HCT116 (cell line): ENCODE measurements around the gene CDCA4. TPM values are rescaled to one million over a fixed set of nuclear protein-coding genes. Genes with fewer than 3 reads are reported as not detected.

ENCODE experiments used
- ATAC-seq: fragments of 200-7000 bp; cut with Tn5 transposase; 2 replicates; pipeline ENCODE4 v1.9.1; 2020; ENCODE audit warnings: mild to moderate bottlenecking, moderate library complexity
- BruUV-seq: library from RNA; stranded (reverse); fragments of 400-500 nt; replicated peaks from 2 replicates; lab custom pipeline; 2021; lab: Mats Ljungman, UMichigan
- CTCF ChIA-PET: fragments of 300-600 bp; sonication (Branson Sonifier 250); formaldehyde crosslinking; loops from one replicate; lab custom pipeline; 2021; ENCODE audit warnings: antibody characterized with exemption; lab: Charles Lee
- POLR2A ChIA-PET: fragments of 300-600, 350-600 bp; sonication (Branson Sonifier 250); formaldehyde crosslinking; loops from one replicate; lab custom pipeline; 2021; ENCODE audit warnings: antibody characterized with exemption; lab: Charles Lee
- RAD21 ChIA-PET, 2 experiments: fragments of 300-600 bp; sonication (Branson Sonifier 250); formaldehyde crosslinking; loops; one replicate each; lab custom pipeline; 2023; ENCODE audit warnings: low total read pairs in 2 of 2; ENCODE audit not compliant: uncharacterized antibody in 2 of 2, unreplicated experiment in 2 of 2, low non-redundant PET in 1 of 2; lab: Charles Lee
- DNase-seq: peaks from one replicate; pipeline ENCODE4 v3.0.0-alpha.2; 2010; ENCODE audit warnings: low read depth, low spot score
- H2AFZ ChIP-seq: fragments of 200-600 bp; shearing (Covaris generic), sonication (generic); 2 replicates; pipeline ENCODE4 v1.6.1; 2017; ENCODE audit warnings: low read depth, mixed run types, mixed read lengths, antibody characterized with exemption, low read length; ENCODE audit not compliant: poor library complexity, severe bottlenecking
- H3K27ac ChIP-seq: 2 replicates; pipeline ENCODE4 v1.5.1; 2012; ENCODE audit warnings: low read depth, low read length
- H3K27me3 ChIP-seq: fragments of 200-600 bp; sonication (generic); 2 replicates; pipeline ENCODE4 v1.6.1; 2016; ENCODE audit warnings: mixed run types, low read length, mixed read lengths; ENCODE audit not compliant: insufficient read depth
- H3K36me3 ChIP-seq, 2 experiments: fragments of 200-500 bp in 1 of 2; fragments of 200-600 bp in 1 of 2; sonication (Bioruptor generic) in 1 of 2; sonication (generic) in 1 of 2; 2 replicates each; pipeline versions ENCODE4 v1.5.1 to v1.6.1; 2014 to 2016; ENCODE audit warnings: low read length in 2 of 2, inconsistent platforms in 1 of 2, mixed read lengths in 1 of 2, mixed run types in 1 of 2; ENCODE audit not compliant: insufficient read depth in 2 of 2, control insufficient read depth in 1 of 2
- H3K4me1 ChIP-seq, 2 experiments: fragments of 200-600 bp in 1 of 2; sonication (generic) in 1 of 2; 2 replicates each; pipeline versions ENCODE4 v1.5.1 to v1.6.1; 2012 to 2017; ENCODE audit warnings: low read length in 2 of 2, inconsistent platforms in 1 of 2, mild to moderate bottlenecking in 1 of 2, mixed read lengths in 1 of 2, mixed run types in 1 of 2, moderate library complexity in 1 of 2; ENCODE audit not compliant: insufficient read depth in 2 of 2, control insufficient read depth in 1 of 2
- H3K4me2 ChIP-seq: fragments of 200-600 bp; sonication (generic); 2 replicates; pipeline ENCODE4 v1.6.1; 2017; ENCODE audit warnings: mixed run types, low read length, mixed read lengths
- H3K4me3 ChIP-seq, 2 experiments: fragments of 200-600 bp in 1 of 2; sonication (generic) in 1 of 2; replicated peaks in 1 of 2; 2 replicates each; pipeline ENCODE4 v1.5.1; 2011 to 2016; ENCODE audit warnings: low read length in 2 of 2, control low read depth in 1 of 2, low read depth in 1 of 2, mild to moderate bottlenecking in 1 of 2, mixed read lengths in 1 of 2, mixed run types in 1 of 2
- H3K79me2 ChIP-seq: fragments of 200-600 bp; sonication (generic); 2 replicates; pipeline ENCODE4 v1.6.1; 2017; ENCODE audit warnings: mild to moderate bottlenecking, mixed run types, low read length, moderate library complexity, mixed read lengths; ENCODE audit not compliant: insufficient read depth
- H3K9ac ChIP-seq: fragments of 200-600 bp; sonication (generic); 2 replicates; pipeline ENCODE4 v1.6.1; 2016; ENCODE audit warnings: low read length, mixed read lengths
- H3K9me2 ChIP-seq: fragments of 200-600 bp; sonication (generic), shearing (Covaris generic); 2 replicates; pipeline ENCODE4 v1.6.1; 2017; ENCODE audit warnings: mixed run types, mild to moderate bottlenecking, moderate library complexity; ENCODE audit not compliant: insufficient read depth
- H3K9me3 ChIP-seq, 2 experiments: fragments of 200-500 bp in 1 of 2; fragments of 200-600 bp in 1 of 2; sonication (Bioruptor generic) in 1 of 2; sonication (generic) in 1 of 2; 2 replicates each; pipeline ENCODE4 v1.6.1; 2014 to 2017; ENCODE audit warnings: low read length in 2 of 2, mixed read lengths in 2 of 2, inconsistent platforms in 1 of 2, low read depth in 1 of 2, mild to moderate bottlenecking in 1 of 2, mixed run types in 1 of 2, moderate library complexity in 1 of 2; ENCODE audit not compliant: control insufficient read depth in 1 of 2, insufficient read depth in 1 of 2
- H4K20me1 ChIP-seq: fragments of 200-600 bp; sonication (generic), shearing (Covaris generic); 2 replicates; pipeline ENCODE4 v1.6.1; 2017; ENCODE audit warnings: mixed run types, mild to moderate bottlenecking, moderate library complexity; ENCODE audit not compliant: insufficient read depth
- ATF3 ChIP-seq: IDR thresholded peaks from 2 replicates; pipeline ENCODE4 v1.6.1; 2012
- CEBPB ChIP-seq: IDR thresholded peaks from 2 replicates; pipeline ENCODE4 v1.6.1; 2012; ENCODE audit warnings: low read depth
- CTCF ChIP-seq, 3 experiments: fragments of 200-600 bp in 1 of 3; sonication (generic) in 1 of 3; IDR thresholded peaks in 2 of 3; conservative IDR thresholded peaks in 1 of 3; 2 replicates each; pipeline ENCODE4 v1.5.1; 2012 to 2017; ENCODE audit warnings: low read depth in 2 of 3, low read length in 2 of 3, antibody characterized with exemption in 1 of 3, borderline replicate concordance in 1 of 3, control low read depth in 1 of 3, mild to moderate bottlenecking in 1 of 3, mixed read lengths in 1 of 3, mixed run types in 1 of 3, moderate library complexity in 1 of 3; ENCODE audit not compliant: insufficient read depth in 1 of 3
- ELF1 ChIP-seq: IDR thresholded peaks from 2 replicates; pipeline ENCODE4 v1.6.1; 2012; ENCODE audit warnings: low read depth, borderline replicate concordance
- EZH2 ChIP-seq: fragments of 200-600 bp; sonication (generic); IDR thresholded peaks from 2 replicates; pipeline ENCODE4 v1.6.1; 2017; ENCODE audit warnings: antibody characterized with exemption, mixed run types
- EZH2phosphoT487 ChIP-seq: fragments of 200-600 bp; IDR thresholded peaks from 2 replicates; pipeline ENCODE4 v1.6.1; 2018; ENCODE audit warnings: antibody characterized with exemption, borderline replicate concordance
- FOSL1 ChIP-seq: IDR thresholded peaks from 2 replicates; pipeline ENCODE4 v1.6.1; 2012; ENCODE audit warnings: low read depth
- JUND ChIP-seq: IDR thresholded peaks from 2 replicates; pipeline ENCODE4 v1.6.1; 2012
- MAX ChIP-seq: IDR thresholded peaks from 2 replicates; pipeline ENCODE4 v1.6.1; 2012
- RAD21 ChIP-seq: IDR thresholded peaks from 2 replicates; pipeline ENCODE4 v1.6.1; 2012; ENCODE audit warnings: low read depth, mild to moderate bottlenecking
- REST ChIP-seq: IDR thresholded peaks from 2 replicates; pipeline ENCODE4 v1.6.1; 2012; ENCODE audit warnings: low read depth
- SIN3A ChIP-seq: IDR thresholded peaks from 2 replicates; pipeline ENCODE4 v1.6.1; 2012; ENCODE audit warnings: low read depth
- SP1 ChIP-seq: IDR thresholded peaks from 2 replicates; pipeline ENCODE4 v1.6.1; 2012; ENCODE audit warnings: low read depth
- TCF7L2 ChIP-seq: IDR thresholded peaks from 2 replicates; pipeline ENCODE4 v1.7.0; 2011; ENCODE audit warnings: borderline replicate concordance, inconsistent platforms; ENCODE audit not compliant: insufficient read depth, insufficient read length; ENCODE audit errors: extremely low read depth
- ZBTB33 ChIP-seq: IDR thresholded peaks from 2 replicates; pipeline ENCODE4 v1.6.1; 2011; ENCODE audit warnings: mild to moderate bottlenecking, low read length, moderate library complexity; ENCODE audit not compliant: insufficient replicate concordance; ENCODE audit errors: extremely low read depth
- ZFX ChIP-seq: fragments of 450-650 bp; IDR thresholded peaks from 2 replicates; pipeline ENCODE4 v1.6.1; 2017
- ZNF274 ChIP-seq: fragments of 200-500 bp; sonication (Bioruptor generic); IDR thresholded peaks from 2 replicates; pipeline ENCODE4 v1.6.1; 2014; ENCODE audit warnings: mild to moderate bottlenecking, low read depth, low read length, inconsistent platforms
- intact Hi-C: fragments of 100-400 bp; cut with micrococcal nuclease; formaldehyde crosslinking; loops from 2 replicates; pipeline ENCODE4 v1.10.0; 2022
- total RNA-seq: library from RNA; stranded (reverse); gene quantifications from one replicate; pipeline ENCODE4 v1.2.1, GENCODE V29; 2021; ENCODE audit not compliant: unreplicated experiment

The CDCA4 gene
- total RNA-seq, 1 experiment from 2014 or later: 62.4 TPM

GRCh38 chr14:104966981-104967385 lies 53.9 kb downstream of the CDCA4 start:
- ATAC-seq (no peak), DNase-seq (no peak)
- peak overlapping the region; percentile 80 for H3K9ac ChIP-seq
- intact Hi-C loops: no loop called here
- BruUV-seq: no TSS peak
- ChIA-PET POLR2A (no interaction called here), CTCF (interaction anchor here (1.1 to 1.3 kb wide), 2 partner anchors 70 to 78 kb away, joined by 3 read pairs; no protein-coding TSS in a partner anchor), RAD21 (no interaction called here)
- no peaks in the 10 kb centered on the region for H3K9me3 ChIP-seq
- no peaks in the 10 kb centered on the region for H3K27me3 ChIP-seq
- H3K4me3 ChIP-seq: peak overlapping the region; percentile 42 to 56; a peak in 3 of 4 replicates
- H3K27ac ChIP-seq: peak overlapping the region; percentile 98; the same call in 1 of the 2 replicates
- no peaks in the 10 kb centered on the region; a peak in 1 of 4 replicates for H3K36me3 ChIP-seq
- peak overlapping the region; percentile 90 for H3K4me2 ChIP-seq
- no peaks in the 10 kb centered on the region for H3K9me2 ChIP-seq
- H2AFZ ChIP-seq: no peak overlapping the region
- H4K20me1 ChIP-seq: no peaks in the 10 kb centered on the region
- peaks cover 46 to 57% of the 10 kb centered on the region in 2 experiments for H3K4me1 ChIP-seq
- TF ChIP-seq CEBPB (no peak), FOSL1 (no peak), RAD21 (no peak), ZNF274 (no peak), ATF3 (no peak), SP1 (no peak), EZH2 (no peak), ZFX (no peak), CTCF (IDR thresholded peaks at IDR 0.05 in 2 of 3, conservative IDR thresholded peaks at IDR 0.05 in 1 of 3; ENCODE audit: borderline replicate concordance in 1 of 3, insufficient read depth in 1 of 3, low read depth in 2 of 3, low read length in 2 of 3) (no peak), ZBTB33 (no peak), MAX (no peak), TCF7L2 (no peak), EZH2phosphoT487 (no peak), ELF1 (no peak), REST (no peak), JUND (no peak), SIN3A (no peak)
- no peaks in the 10 kb centered on the region for H3K79me2 ChIP-seq
